Neuronal stem cell (in vitro differentiated cells): Measurements from ENCODE around the gene PRM2.

Experiments used
- DNase-seq: peaks from one replicate; pipeline ENCODE4 v3.0.0-alpha.2; 2013; ENCODE audit warnings: low spot score
- H2AFZ ChIP-seq: one replicate; pipeline ENCODE4 v1.6.1; 2013; ENCODE audit warnings: mild to moderate bottlenecking, low read length, inconsistent platforms
- H2AK5ac ChIP-seq: 2 replicates; pipeline ENCODE4 v1.6.1; 2013; ENCODE audit warnings: low read depth, mild to moderate bottlenecking, inconsistent platforms, low read length, moderate library complexity, mixed read lengths
- H2BK120ac ChIP-seq: 2 replicates; pipeline ENCODE4 v1.6.1; 2013; ENCODE audit warnings: low read depth, mild to moderate bottlenecking, inconsistent platforms, low read length, moderate library complexity, mixed read lengths
- H2BK12ac ChIP-seq: one replicate; pipeline ENCODE4 v1.6.1; 2013; ENCODE audit warnings: low read length, inconsistent platforms
- H2BK15ac ChIP-seq: 2 replicates; pipeline ENCODE4 v1.6.1; 2013; ENCODE audit warnings: mild to moderate bottlenecking, low read length, inconsistent platforms, mixed read lengths
- H2BK5ac ChIP-seq: one replicate; pipeline ENCODE4 v1.6.1; 2013; ENCODE audit warnings: inconsistent platforms, mild to moderate bottlenecking, low read length, moderate library complexity
- H3K14ac ChIP-seq: one replicate; pipeline ENCODE4 v1.6.1; 2013; ENCODE audit warnings: low read length, inconsistent platforms
- H3K18ac ChIP-seq: 2 replicates; pipeline ENCODE4 v1.6.1; 2013; ENCODE audit warnings: low read length, inconsistent platforms
- H3K23ac ChIP-seq: 2 replicates; pipeline ENCODE4 v1.6.1; 2013; ENCODE audit warnings: low read depth, mild to moderate bottlenecking, mixed read lengths, low read length, inconsistent platforms; ENCODE audit not compliant: poor library complexity
- H3K27ac ChIP-seq: replicated peaks from 3 replicates; pipeline ENCODE4 v1.5.1; 2013; ENCODE audit warnings: low read length, inconsistent platforms
- H3K27me3 ChIP-seq, 3 experiments: 2 replicates each; pipeline ENCODE4 v1.6.1; 2013; ENCODE audit warnings: low read length in 3 of 3, mild to moderate bottlenecking in 2 of 3, inconsistent platforms in 1 of 3, low read depth in 1 of 3, mixed read lengths in 1 of 3, moderate library complexity in 1 of 3; ENCODE audit not compliant: control insufficient read depth in 3 of 3, insufficient read depth in 3 of 3
- H3K36me3 ChIP-seq, 2 donors: replicated peaks in 1 of 2; 2 replicates each; pipeline ENCODE4 v1.6.1; 2013; ENCODE audit warnings: low read length in 2 of 2; ENCODE audit not compliant: control insufficient read depth in 2 of 2, insufficient read depth in 2 of 2
- H3K4ac ChIP-seq: 2 replicates; pipeline ENCODE4 v1.6.1; 2013; ENCODE audit warnings: inconsistent platforms, mild to moderate bottlenecking, low read length, moderate library complexity
- H3K4me1 ChIP-seq, 2 donors: 1 replicate in 1 of 2; 2 replicates in 1 of 2; pipeline ENCODE4 v1.6.1; 2013; ENCODE audit warnings: low read length in 2 of 2, low read depth in 1 of 2; ENCODE audit not compliant: control insufficient read depth in 2 of 2, insufficient read depth in 1 of 2
- H3K4me2 ChIP-seq: one replicate; pipeline ENCODE4 v1.6.1; 2013; ENCODE audit warnings: mild to moderate bottlenecking, low read length, inconsistent platforms; ENCODE audit not compliant: insufficient read depth, poor library complexity, severe bottlenecking
- H3K4me3 ChIP-seq, 2 donors: 2 replicates each; pipeline ENCODE4 v1.5.1; 2013; ENCODE audit warnings: low read length in 2 of 2, mild to moderate bottlenecking in 2 of 2, inconsistent platforms in 1 of 2, moderate library complexity in 1 of 2
- H3K79me1 ChIP-seq: one replicate; pipeline ENCODE4 v1.6.1; 2013; ENCODE audit warnings: low read depth, mild to moderate bottlenecking, inconsistent platforms, low read length, moderate library complexity
- H3K9ac ChIP-seq: one replicate; pipeline ENCODE4 v1.6.1; 2013; ENCODE audit warnings: mild to moderate bottlenecking, low read depth, low read length, inconsistent platforms; ENCODE audit not compliant: poor library complexity
- H3K9me3 ChIP-seq, 2 donors: replicated peaks in 1 of 2; 2 replicates each; pipeline versions ENCODE3 to v1.6.1; 2013; ENCODE audit warnings: low read length in 2 of 2, mild to moderate bottlenecking in 2 of 2, inconsistent platforms in 1 of 2, low read depth in 1 of 2, mixed read lengths in 1 of 2, moderate library complexity in 1 of 2; ENCODE audit not compliant: control insufficient read depth in 2 of 2, insufficient read depth in 1 of 2
- H4K8ac ChIP-seq: one replicate; pipeline ENCODE4 v1.6.1; 2013; ENCODE audit warnings: low read depth, mild to moderate bottlenecking, inconsistent platforms, low read length, moderate library complexity
- H4K91ac ChIP-seq: one replicate; pipeline ENCODE4 v1.6.1; 2013; ENCODE audit warnings: low read length, low read depth, mild to moderate bottlenecking, inconsistent platforms; ENCODE audit not compliant: poor library complexity
- WGBS, 2 donors: extraction: QIAGEN DNeasy Blood & Tissue Kit; methylation state at CpG; one replicate each; pipeline ENCODE4 v1.1.7; 2013; ENCODE audit warnings: missing lambda C conversion rate in 2 of 2, mixed read lengths in 1 of 2; ENCODE audit not compliant: insufficient read length in 2 of 2, insufficient replicate concordance in 1 of 2; ENCODE audit errors: extremely low coverage in 2 of 2; 5-methylcytosine and 5-hydroxymethylcytosine counted together

The PRM2 gene

GRCh38 chr16:11313493-11314308, 37.4 kb upstream of the PRM2 start:
- Histone ChIP-seq H2AK5ac (peak overlapping the region; percentile 84), H3K9me3 (no peaks in the 10 kb centered on the region), H3K23ac (no peak overlapping the region), H2AFZ (no peak overlapping the region), H2BK12ac (no peak overlapping the region), H3K36me3 (no peaks in the 10 kb centered on the region), H3K27me3 (peaks cover 0 to 4% (median 0%) of the 10 kb centered on the region in 3 experiments), H3K4me1 (peaks cover 10 to 34% of the 10 kb centered on the region in 2 donors), H4K91ac (no peak overlapping the region), H3K18ac (no peak overlapping the region), H3K79me1 (no peaks in the 10 kb centered on the region), H3K14ac (no peak overlapping the region), H2BK5ac (no peak overlapping the region), H3K4me3 (no peak overlapping the region), H2BK120ac (no peak overlapping the region), H2BK15ac (no peak overlapping the region), H3K27ac (no peak overlapping the region), H4K8ac (no peak overlapping the region), H3K9ac (no peak overlapping the region), H3K4ac (no peak overlapping the region), H3K4me2 (no peak overlapping the region)
- no CpG with 5 or more reads among the region's 9 CpGs for WGBS, 2 donors
- no peak for DNase-seq

GRCh38 chr16:11312718-11313492, 36.6 kb upstream of the PRM2 start:
- H3K4me3 ChIP-seq, result no peak overlapping the region
- no peak overlapping the region for H2BK5ac ChIP-seq
- no peaks in the 10 kb centered on the region for H3K9me3 ChIP-seq
- no peak overlapping the region for H3K9ac ChIP-seq
- WGBS, 2 donors, result no CpG with 5 or more reads among the region's 8 CpGs
- no peak overlapping the region for H2BK120ac ChIP-seq
- H4K8ac ChIP-seq, result no peak overlapping the region
- peak overlapping the region; percentile 81 for H2AFZ ChIP-seq
- no peak overlapping the region for H3K4me2 ChIP-seq
- H3K14ac ChIP-seq, result no peak overlapping the region
- H3K4ac ChIP-seq, result no peak overlapping the region
- no peak overlapping the region for H2BK12ac ChIP-seq
- no peaks in the 10 kb centered on the region for H3K79me1 ChIP-seq
- peak overlapping the region; percentile 13 for H2BK15ac ChIP-seq
- no peak overlapping the region for H2AK5ac ChIP-seq
- H3K4me1 ChIP-seq, result peaks cover 10 to 37% of the 10 kb centered on the region in 2 donors
- peak overlapping the region; percentile 73 for H3K18ac ChIP-seq
- no peak overlapping the region for H3K27ac ChIP-seq
- H3K36me3 ChIP-seq, result no peaks in the 10 kb centered on the region
- no peak for DNase-seq
- H3K23ac ChIP-seq, result no peak overlapping the region
- no peak overlapping the region for H4K91ac ChIP-seq
- H3K27me3 ChIP-seq, result peaks cover 0 to 4% (median 0%) of the 10 kb centered on the region in 3 experiments

GRCh38 chr16:11310997-11311561, 34.8 kb upstream of the PRM2 start:
- Histone ChIP-seq H3K14ac (no peak overlapping the region), H3K79me1 (no peaks in the 10 kb centered on the region), H3K9ac (no peak overlapping the region), H3K4ac (no peak overlapping the region), H3K23ac (no peak overlapping the region), H3K4me1 (peaks cover 7 to 29% of the 10 kb centered on the region in 2 donors), H2BK5ac (no peak overlapping the region), H3K18ac (no peak overlapping the region), H2BK12ac (no peak overlapping the region), H4K8ac (no peak overlapping the region), H2BK15ac (no peak overlapping the region), H3K9me3 (no peaks in the 10 kb centered on the region), H2BK120ac (no peak overlapping the region), H2AFZ (no peak overlapping the region), H3K4me2 (no peak overlapping the region), H4K91ac (no peak overlapping the region), H3K27me3 (peaks cover 0 to 2% (median 0%) of the 10 kb centered on the region in 3 experiments), H2AK5ac (no peak overlapping the region), H3K27ac (no peak overlapping the region), H3K4me3 (no peak overlapping the region), H3K36me3 (no peaks in the 10 kb centered on the region)
- no peak for DNase-seq
- WGBS, 2 donors, result no CpG with 5 or more reads among the region's 10 CpGs

- Histone ChIP-seq H3K36me3 (no peaks in the 10 kb centered on the region), H2BK5ac (no peak overlapping the region), H2AFZ (no peak overlapping the region), H3K4me3 (no peak overlapping the region), H3K9ac (no peak overlapping the region), H2BK120ac (no peak overlapping the region), H3K4me2 (no peak overlapping the region), H3K18ac (no peak overlapping the region), H3K4me1 (peaks cover 5 to 25% of the 10 kb centered on the region in 2 donors), H3K27ac (no peak overlapping the region), H4K91ac (no peak overlapping the region), H2BK12ac (no peak overlapping the region), H3K23ac (no peak overlapping the region), H3K9me3 (no peaks in the 10 kb centered on the region), H2BK15ac (no peak overlapping the region), H4K8ac (no peak overlapping the region), H3K79me1 (no peaks in the 10 kb centered on the region), H2AK5ac (no peak overlapping the region), H3K27me3 (no peaks in the 10 kb centered on the region), H3K14ac (no peak overlapping the region), H3K4ac (no peak overlapping the region)
- no CpG with 5 or more reads among the region's 3 CpGs for WGBS, 2 donors
- DNase-seq, result no peak
Observed at GRCh38 chr16:11310634-11310977, 34.3 kb upstream of the PRM2 start.
